Keratinocyte (primary cell): Measurements from ENCODE around the gene NECTIN2.

Experiments
- CTCF ChIP-seq, 3 experiments: IDR thresholded peaks in 1 of 3; conservative IDR thresholded peaks in 1 of 3; optimal IDR thresholded peaks in 1 of 3; 2 replicates in 2 of 3; 3 replicates in 1 of 3; pipeline versions ENCODE3 to v1.5.1; 2011; ENCODE audit warnings: low read length in 3 of 3, mild to moderate bottlenecking in 3 of 3, moderate library complexity in 2 of 3, control low read depth in 1 of 3, inconsistent platforms in 1 of 3; ENCODE audit not compliant: insufficient read depth in 2 of 3; ENCODE audit errors: extremely low read depth in 1 of 3
- EZH2 ChIP-seq: IDR thresholded peaks from one replicate; pipeline ENCODE4 v1.6.1; 2012; ENCODE audit warnings: inconsistent platforms, mild to moderate bottlenecking, low read length, moderate library complexity

- TF ChIP-seq CTCF (optimal IDR thresholded peaks at IDR 0.05 in 1 of 3, IDR thresholded peaks at IDR 0.05 in 1 of 3, conservative IDR thresholded peaks at IDR 0.05 in 1 of 3; ENCODE audit: extremely low read depth in 1 of 3, insufficient read depth in 2 of 3, low read length in 3 of 3) (no peak), EZH2 (no peak)
Measured at GRCh38 chr19:44892932-44893331, 46.8 kb downstream of the NECTIN2 start.
